Karpas-422 (cell line): Measurements from ENCODE around the gene PPP1R14D. TPM values are rescaled to one million over a fixed set of nuclear protein-coding genes. Genes with fewer than 3 reads are reported as not detected.

Experiments used
- DNase-seq: peaks from one replicate; pipeline ENCODE4 v3.0.0-alpha.2; 2015
- H2AFZ ChIP-seq: fragments of 200-600 bp; sonication (generic); 2 replicates; pipeline ENCODE4 v1.6.1; 2014; ENCODE audit warnings: antibody characterized with exemption, low read length, mixed read lengths
- H3K27ac ChIP-seq: fragments of 200-600 bp; sonication (generic); 2 replicates; pipeline ENCODE4 v1.5.1; 2014; ENCODE audit warnings: mild to moderate bottlenecking, low read length, moderate library complexity
- H3K27me3 ChIP-seq: fragments of 200-600 bp; sonication (generic); 2 replicates; pipeline ENCODE4 v1.6.1; 2014; ENCODE audit warnings: low read length, mixed read lengths
- H3K36me3 ChIP-seq: fragments of 200-600 bp; sonication (generic); 2 replicates; pipeline ENCODE4 v1.6.1; 2014; ENCODE audit warnings: low read length, mixed read lengths; ENCODE audit not compliant: insufficient read depth
- H3K4me1 ChIP-seq: fragments of 200-600 bp; sonication (generic); 2 replicates; pipeline ENCODE4 v1.6.1; 2014; ENCODE audit warnings: mild to moderate bottlenecking, low read length, mixed read lengths
- H3K4me2 ChIP-seq: fragments of 200-600 bp; sonication (generic); 2 replicates; pipeline ENCODE4 v1.6.1; 2014; ENCODE audit warnings: low read length, low read depth, mild to moderate bottlenecking; ENCODE audit not compliant: poor library complexity, severe bottlenecking
- H3K4me3 ChIP-seq: fragments of 200-600 bp; sonication (generic); 2 replicates; pipeline ENCODE4 v1.5.1; 2014; ENCODE audit warnings: mild to moderate bottlenecking, antibody characterized with exemption, low read length, mixed read lengths
- H3K79me2 ChIP-seq: fragments of 200-600 bp; sonication (generic); 2 replicates; pipeline ENCODE4 v1.6.1; 2014; ENCODE audit warnings: mild to moderate bottlenecking, low read length, mixed read lengths
- H3K9ac ChIP-seq: fragments of 200-600 bp; sonication (generic); 2 replicates; pipeline ENCODE4 v1.6.0; 2014; ENCODE audit warnings: low read length
- H3K9me2 ChIP-seq: fragments of 200-600 bp; sonication (generic), shearing (Covaris generic); replicated peaks from 2 replicates; pipeline ENCODE4 v1.6.0; 2014; ENCODE audit warnings: mild to moderate bottlenecking, low read length, moderate library complexity; ENCODE audit not compliant: insufficient read depth
- H3K9me3 ChIP-seq: fragments of 300-700, 200-600 bp; sonication (generic); 2 replicates; pipeline ENCODE4 v1.6.1; 2014; ENCODE audit warnings: low read length, mixed read lengths
- H4K20me1 ChIP-seq: fragments of 200-600 bp; sonication (generic); 2 replicates; pipeline ENCODE4 v1.6.1; 2014; ENCODE audit warnings: mild to moderate bottlenecking, antibody characterized with exemption, low read length, low read depth; ENCODE audit not compliant: insufficient read depth
- total RNA-seq: library from RNA; depleted of rRNA; stranded (reverse); fragments of >200 nt; shearing (Covaris generic); gene quantifications from 2 replicates; pipeline ENCODE4 v1.2.3, GENCODE V29; 2014; ENCODE audit warnings: low replicate concordance

Gene PPP1R14D
- total RNA-seq, 1 experiment from 2014 or later, result not detected

DNA sequence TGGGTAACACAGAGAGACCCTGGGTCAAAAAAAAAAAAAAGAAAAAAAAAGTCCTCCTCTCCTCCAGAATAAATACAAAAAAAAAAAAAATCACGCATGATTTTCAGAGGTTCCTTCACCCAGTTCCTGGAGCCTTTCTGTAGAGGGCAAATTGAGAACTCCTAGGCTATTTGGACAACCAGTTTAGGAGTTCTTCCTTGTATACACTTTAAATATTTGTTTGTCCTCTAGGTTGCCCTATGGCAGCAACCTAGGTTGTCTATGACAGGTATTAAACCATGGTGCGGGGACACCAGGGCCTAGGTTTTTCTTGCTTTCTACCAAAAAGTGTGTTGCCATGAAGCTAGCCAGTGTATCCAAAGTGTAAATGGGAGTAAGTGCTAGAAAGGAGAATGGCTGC lies 25.4 kb downstream of the PPP1R14D start:
- H3K4me1 ChIP-seq, result peaks cover 13% of the 10 kb centered on the region
- H3K9ac ChIP-seq, result no peak overlapping the region
- H3K9me3 ChIP-seq, result no peaks in the 10 kb centered on the region
- no peak overlapping the region for H3K4me2 ChIP-seq
- H3K36me3 ChIP-seq, result no peaks in the 10 kb centered on the region
- H3K79me2 ChIP-seq, result peaks cover 49% of the 10 kb centered on the region
- DNase-seq, result no peak
- no peaks in the 10 kb centered on the region for H3K27me3 ChIP-seq
- H3K9me2 ChIP-seq, result no peaks in the 10 kb centered on the region
- no peaks in the 10 kb centered on the region for H4K20me1 ChIP-seq
- no peak overlapping the region for H2AFZ ChIP-seq
- no peak overlapping the region for H3K27ac ChIP-seq
- H3K4me3 ChIP-seq, result no peak overlapping the region

DNA sequence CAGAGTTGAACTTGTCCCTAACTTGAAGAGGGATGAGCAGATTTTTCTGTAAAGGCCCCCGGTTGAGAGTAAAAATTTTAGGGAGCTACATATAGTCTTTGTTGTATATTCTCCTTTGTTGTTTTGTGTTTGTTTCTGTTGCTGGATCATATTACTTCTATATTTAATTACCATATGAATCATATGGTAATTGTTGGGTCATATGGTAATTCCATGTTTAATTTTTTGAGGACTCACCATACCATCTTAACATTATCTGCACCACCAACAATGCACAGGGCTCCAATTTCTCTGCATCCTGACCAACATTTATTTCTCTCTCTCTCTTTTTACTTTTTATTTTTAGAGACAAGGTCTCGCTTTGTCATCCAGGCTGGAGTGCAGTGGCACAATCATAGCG lies 29.0 kb downstream of the PPP1R14D start:
- H3K9me2 ChIP-seq, result no peaks in the 10 kb centered on the region
- H3K36me3 ChIP-seq, result no peaks in the 10 kb centered on the region
- DNase-seq, result no peak
- H4K20me1 ChIP-seq, result no peaks in the 10 kb centered on the region
- H3K4me3 ChIP-seq, result no peak overlapping the region
- no peak overlapping the region for H3K4me2 ChIP-seq
- H2AFZ ChIP-seq, result no peak overlapping the region
- no peaks in the 10 kb centered on the region for H3K9me3 ChIP-seq
- H3K27me3 ChIP-seq, result no peaks in the 10 kb centered on the region
- peaks cover 54% of the 10 kb centered on the region for H3K79me2 ChIP-seq
- H3K4me1 ChIP-seq, result no peaks in the 10 kb centered on the region
- no peak overlapping the region for H3K9ac ChIP-seq
- H3K27ac ChIP-seq, result no peak overlapping the region

DNA sequence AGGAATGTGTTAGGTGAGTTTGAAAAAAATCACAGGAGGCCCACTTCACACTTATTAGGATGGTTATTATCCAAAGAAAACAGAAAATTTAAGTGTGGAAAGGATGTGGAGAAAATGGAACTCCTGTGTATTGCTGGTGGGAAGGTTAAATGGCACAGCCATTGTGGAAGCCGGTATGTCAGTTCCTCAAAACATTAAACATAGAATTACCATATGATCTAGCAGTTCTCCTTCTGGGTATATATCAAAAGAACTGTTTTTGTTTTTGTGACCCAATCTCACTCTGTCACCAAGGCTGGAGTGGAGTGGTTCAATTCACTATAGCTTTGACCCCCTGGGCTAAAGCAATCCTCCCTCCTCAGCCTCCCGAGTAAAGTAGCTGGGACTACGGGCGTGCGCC lies 32.0 kb downstream of the PPP1R14D start:
- H3K27me3 ChIP-seq, result no peaks in the 10 kb centered on the region
- no peaks in the 10 kb centered on the region for H4K20me1 ChIP-seq
- no peaks in the 10 kb centered on the region for H3K4me1 ChIP-seq
- H3K79me2 ChIP-seq, result peaks cover 37% of the 10 kb centered on the region
- no peak for DNase-seq
- H3K9ac ChIP-seq, result no peak overlapping the region
- no peaks in the 10 kb centered on the region for H3K36me3 ChIP-seq
- no peak overlapping the region for H2AFZ ChIP-seq
- H3K27ac ChIP-seq, result no peak overlapping the region
- no peaks in the 10 kb centered on the region for H3K9me3 ChIP-seq
- no peak overlapping the region for H3K4me2 ChIP-seq
- no peaks in the 10 kb centered on the region for H3K9me2 ChIP-seq
- H3K4me3 ChIP-seq, result no peak overlapping the region

DNA sequence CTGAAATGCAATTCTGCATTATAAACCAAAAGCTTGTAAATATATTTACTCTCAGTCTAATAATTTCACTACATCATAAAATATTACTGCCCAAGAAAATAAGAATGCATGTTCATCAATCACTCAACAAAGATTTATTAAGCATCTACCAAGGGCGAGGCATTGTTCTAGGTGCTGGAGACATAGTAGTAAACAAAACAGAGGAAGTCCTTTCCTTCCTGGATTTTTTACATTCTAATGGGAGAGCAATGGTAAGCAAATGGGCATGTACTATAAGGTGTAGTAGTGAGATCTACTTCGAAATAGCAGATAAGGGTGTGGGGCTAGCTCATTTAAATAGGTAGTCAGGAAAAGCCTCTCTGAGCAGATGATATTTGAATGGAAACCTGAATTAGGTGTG lies 32.5 kb downstream of the PPP1R14D start:
- H3K79me2 ChIP-seq, result peaks cover 35% of the 10 kb centered on the region
- H3K9ac ChIP-seq, result no peak overlapping the region
- no peaks in the 10 kb centered on the region for H4K20me1 ChIP-seq
- H3K27me3 ChIP-seq, result no peaks in the 10 kb centered on the region
- no peak overlapping the region for H3K4me2 ChIP-seq
- no peak for DNase-seq
- H3K4me1 ChIP-seq, result no peaks in the 10 kb centered on the region
- H3K9me2 ChIP-seq, result no peaks in the 10 kb centered on the region
- no peak overlapping the region for H3K4me3 ChIP-seq
- no peaks in the 10 kb centered on the region for H3K36me3 ChIP-seq
- H3K27ac ChIP-seq, result no peak overlapping the region
- H2AFZ ChIP-seq, result no peak overlapping the region
- no peaks in the 10 kb centered on the region for H3K9me3 ChIP-seq

DNA sequence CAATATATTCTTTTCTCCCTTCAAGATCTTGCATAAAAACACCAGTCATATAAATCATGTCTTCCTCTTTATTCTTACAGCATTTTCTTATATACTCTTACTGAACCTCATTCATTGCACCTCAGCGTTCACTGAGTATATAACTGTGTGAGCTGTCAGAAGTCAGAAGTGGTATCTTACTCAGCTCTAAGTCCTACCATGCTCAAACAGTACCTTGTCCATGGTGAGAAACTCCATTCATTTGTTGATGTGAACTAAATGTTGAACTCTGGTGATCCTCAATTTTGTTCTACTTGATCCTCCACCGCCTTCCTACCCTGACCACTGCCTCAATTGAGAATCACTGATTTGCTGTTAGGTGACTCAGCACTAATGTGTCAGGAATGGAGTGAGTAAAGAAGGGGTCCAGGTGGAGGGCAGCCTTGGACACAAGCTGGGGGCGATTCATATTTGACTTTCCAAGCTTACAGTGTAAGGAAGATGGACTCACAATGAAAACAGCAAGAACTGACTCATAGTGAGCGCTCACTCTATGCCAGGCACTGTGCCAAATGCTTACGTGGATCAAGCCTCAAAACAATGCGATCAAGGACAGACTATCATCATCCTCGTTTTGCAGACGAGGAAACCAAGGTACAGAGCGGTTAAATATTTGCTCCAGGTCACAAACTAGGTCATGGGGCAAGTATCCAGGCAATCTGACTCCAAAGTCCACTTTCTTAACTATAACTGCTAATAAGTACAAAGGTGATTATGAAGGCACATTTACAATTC lies 35.1 kb downstream of the PPP1R14D start:
- no peak overlapping the region for H3K9ac ChIP-seq

DNA sequence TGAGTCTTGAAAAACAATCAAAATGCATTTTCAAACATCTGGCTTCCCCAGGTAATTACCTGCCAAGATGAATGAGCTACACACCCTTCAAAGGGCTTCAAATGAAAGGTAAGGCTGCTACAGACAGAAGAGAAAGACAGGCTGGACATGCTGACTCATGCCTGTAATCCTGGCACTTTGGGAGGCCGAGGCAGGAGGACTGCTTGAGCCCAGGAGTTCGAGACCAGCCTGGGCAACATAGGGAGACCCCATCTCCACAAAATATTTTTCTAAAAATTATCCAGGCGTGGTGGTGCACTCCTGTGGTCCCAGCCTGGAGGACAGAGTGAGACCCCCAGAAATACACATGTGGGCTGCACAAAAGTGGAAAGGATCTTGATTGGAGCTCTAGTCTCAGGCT lies 36.1 kb downstream of the PPP1R14D start:
- peaks cover 23% of the 10 kb centered on the region for H3K79me2 ChIP-seq
- H3K4me2 ChIP-seq, result no peak overlapping the region

More for the DNA sequence above, 35.1 kb downstream of the PPP1R14D start:
- Histone ChIP-seq H3K4me2 (no peak overlapping the region), H4K20me1 (peaks cover 8% of the 10 kb centered on the region; the same call in 1 of the 2 replicates), H3K27me3 (no peaks in the 10 kb centered on the region), H3K4me1 (no peaks in the 10 kb centered on the region), H3K9me3 (no peaks in the 10 kb centered on the region), H3K9me2 (no peaks in the 10 kb centered on the region), H3K36me3 (no peaks in the 10 kb centered on the region), H3K79me2 (peaks cover 31% of the 10 kb centered on the region), H3K27ac (no peak overlapping the region), H2AFZ (no peak overlapping the region), H3K4me3 (no peak overlapping the region)
- DNase-seq, result no peak

DNA sequence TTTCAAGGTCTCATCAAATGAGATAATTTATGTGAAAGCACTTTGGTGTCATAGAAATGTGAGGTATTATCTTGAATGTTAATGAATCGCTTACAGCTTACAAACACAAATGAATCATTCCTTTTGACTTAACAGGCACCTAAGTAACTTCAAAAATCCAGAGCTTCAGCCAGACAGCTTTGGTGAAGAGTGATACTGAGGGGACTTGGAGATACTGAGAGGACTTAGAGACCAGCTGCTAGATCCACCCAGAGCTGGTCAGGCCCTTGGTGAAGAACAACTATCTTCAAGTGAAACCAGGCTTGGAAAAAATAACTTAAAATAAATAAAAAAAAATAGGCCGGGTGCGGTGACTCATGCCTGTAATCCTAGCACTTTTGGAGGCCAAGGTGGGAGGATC lies 37.8 kb downstream of the PPP1R14D start:
- no peaks in the 10 kb centered on the region for H3K36me3 ChIP-seq
- no peak overlapping the region for H3K9ac ChIP-seq
- no peak for DNase-seq
- peaks cover 17% of the 10 kb centered on the region for H4K20me1 ChIP-seq
- peaks cover 12% of the 10 kb centered on the region for H3K79me2 ChIP-seq
- no peaks in the 10 kb centered on the region for H3K4me1 ChIP-seq
- H3K9me3 ChIP-seq, result no peaks in the 10 kb centered on the region
- no peak overlapping the region for H3K4me3 ChIP-seq
- H3K27ac ChIP-seq, result no peak overlapping the region
- no peaks in the 10 kb centered on the region for H3K27me3 ChIP-seq
- no peaks in the 10 kb centered on the region for H3K9me2 ChIP-seq
- H3K4me2 ChIP-seq, result no peak overlapping the region
- no peak overlapping the region for H2AFZ ChIP-seq

More for the DNA sequence above, 36.1 kb downstream of the PPP1R14D start:
- DNase-seq, result no peak
- H3K27ac ChIP-seq, result no peak overlapping the region
- no peaks in the 10 kb centered on the region for H3K9me2 ChIP-seq
- no peaks in the 10 kb centered on the region for H3K27me3 ChIP-seq
- H2AFZ ChIP-seq, result no peak overlapping the region
- no peak overlapping the region for H3K9ac ChIP-seq
- no peaks in the 10 kb centered on the region for H3K4me1 ChIP-seq
- no peak overlapping the region for H3K4me3 ChIP-seq
- peaks cover 12% of the 10 kb centered on the region; the same call in 1 of the 2 replicates for H4K20me1 ChIP-seq
- no peaks in the 10 kb centered on the region for H3K36me3 ChIP-seq
- no peaks in the 10 kb centered on the region for H3K9me3 ChIP-seq

DNA sequence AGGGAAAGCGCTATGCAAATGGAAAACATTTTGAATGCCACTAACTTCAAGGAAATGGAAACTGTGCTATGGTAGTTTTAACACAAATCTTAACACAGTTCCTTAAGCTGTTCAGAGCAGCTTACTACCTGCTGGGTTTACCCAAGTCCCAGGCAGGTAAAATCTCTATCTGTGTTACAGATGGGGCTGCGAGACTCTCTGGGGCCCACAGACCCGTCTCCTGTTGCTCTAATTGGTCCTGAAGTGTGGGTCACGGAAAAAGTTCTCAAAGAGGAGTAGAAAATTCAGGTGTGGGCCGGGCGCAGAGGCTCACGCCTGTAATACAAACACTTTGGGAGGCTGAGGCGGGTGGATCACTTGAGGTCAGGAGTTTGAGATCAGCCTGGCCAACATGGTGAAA lies 38.5 kb downstream of the PPP1R14D start:
- Histone ChIP-seq H3K4me1 (no peaks in the 10 kb centered on the region), H3K27me3 (no peaks in the 10 kb centered on the region), H3K9ac (no peak overlapping the region), H3K27ac (no peak overlapping the region), H3K9me2 (no peaks in the 10 kb centered on the region), H3K79me2 (peaks cover 9% of the 10 kb centered on the region; the same call in 1 of the 2 replicates), H3K4me2 (no peak overlapping the region), H3K36me3 (no peaks in the 10 kb centered on the region), H4K20me1 (peaks cover 21% of the 10 kb centered on the region), H3K4me3 (no peak overlapping the region), H3K9me3 (no peaks in the 10 kb centered on the region), H2AFZ (no peak overlapping the region)
- no peak for DNase-seq
